RWPE2 (cell line): ENCODE data around the gene UVRAG.
"Not testable (repeated sequence)": the region's sequence is repeated elsewhere in the genome, so short reads cannot be mapped to it uniquely, and the experiment has no call there.

Source experiments
- ATAC-seq: fragments of 200-7000 bp; cut with Tn5 transposase; 3 replicates; pipeline ENCODE4 v1.9.1; 2021; ENCODE audit warnings: low read depth
- DNase-seq: peaks from one replicate; pipeline ENCODE4 v3.0.0-alpha.2; 2020; ENCODE audit warnings: low spot score
- H3K27ac ChIP-seq: fragments of 450-650 bp; 2 replicates; pipeline ENCODE4 v1.5.1; 2017; ENCODE audit warnings: mild to moderate bottlenecking; ENCODE audit not compliant: poor library complexity, severe bottlenecking
- H3K27me3 ChIP-seq: fragments of 250-450 bp; sonication (Bioruptor Pico); 2 replicates; pipeline ENCODE4 v1.5.1; 2021; ENCODE audit warnings: mild to moderate bottlenecking, moderate library complexity; ENCODE audit not compliant: insufficient read depth, poor library complexity, severe bottlenecking
- H3K36me3 ChIP-seq: fragments of 250-450 bp; sonication (Bioruptor Pico); 2 replicates; pipeline ENCODE4 v1.5.1; 2020; ENCODE audit warnings: low read depth, mild to moderate bottlenecking, moderate library complexity
- H3K4me1 ChIP-seq: fragments of 250-450 bp; sonication (Bioruptor Pico); 2 replicates; pipeline ENCODE4 v1.5.1; 2021; ENCODE audit warnings: mild to moderate bottlenecking, moderate library complexity; ENCODE audit not compliant: insufficient read depth, poor library complexity, severe bottlenecking
- H3K4me3 ChIP-seq: fragments of 250-450 bp; sonication (Bioruptor Pico); 2 replicates; pipeline ENCODE4 v1.5.1; 2021; ENCODE audit warnings: mild to moderate bottlenecking, moderate library complexity; ENCODE audit not compliant: severe bottlenecking
- H3K9me3 ChIP-seq: fragments of 250-450 bp; sonication (Bioruptor Pico); 2 replicates; pipeline ENCODE4 v1.5.1; 2021; ENCODE audit warnings: mild to moderate bottlenecking, moderate library complexity; ENCODE audit not compliant: severe bottlenecking
- TF ChIP-seq, protein P1 (sequence below): fragments of 450-650 bp; IDR thresholded peaks from one replicate; pipeline ENCODE4 v1.5.1; 2017; ENCODE audit warnings: mild to moderate bottlenecking, moderate library complexity; ENCODE audit not compliant: poor library complexity, severe bottlenecking

UVRAG gene

DNA sequence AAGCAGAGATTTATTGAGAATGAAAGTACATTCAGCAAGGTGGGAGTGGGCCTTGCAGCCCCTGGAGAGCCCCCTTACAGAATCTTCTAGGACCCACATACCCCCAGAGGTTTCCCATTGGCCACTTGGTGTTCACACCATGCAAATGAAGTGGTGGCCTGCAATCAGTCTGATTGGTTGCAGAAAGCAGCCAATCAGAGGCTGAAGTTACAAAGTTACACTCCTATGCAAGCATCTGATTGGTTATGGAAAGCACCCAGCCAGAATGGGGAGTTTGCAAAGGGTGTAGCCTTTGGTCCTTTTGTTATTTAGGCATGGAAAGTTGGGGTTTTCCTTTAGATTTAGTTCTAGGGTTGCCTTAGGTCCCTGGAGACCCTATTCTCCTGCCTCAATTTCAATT lies 34.9 kb downstream of the UVRAG start:
- Histone ChIP-seq H3K36me3 (peaks cover 9% of the 10 kb centered on the region; the same call in 1 of the 2 replicates), H3K27ac (no peak overlapping the region), H3K4me1 (peaks cover 8% of the 10 kb centered on the region), H3K4me3 (no peak overlapping the region), H3K27me3 (no peaks in the 10 kb centered on the region), H3K9me3 (peaks cover 2% of the 10 kb centered on the region)
- DNase-seq, result no peak
- ATAC-seq, result no peak
- TF ChIP-seq, protein P1, sequence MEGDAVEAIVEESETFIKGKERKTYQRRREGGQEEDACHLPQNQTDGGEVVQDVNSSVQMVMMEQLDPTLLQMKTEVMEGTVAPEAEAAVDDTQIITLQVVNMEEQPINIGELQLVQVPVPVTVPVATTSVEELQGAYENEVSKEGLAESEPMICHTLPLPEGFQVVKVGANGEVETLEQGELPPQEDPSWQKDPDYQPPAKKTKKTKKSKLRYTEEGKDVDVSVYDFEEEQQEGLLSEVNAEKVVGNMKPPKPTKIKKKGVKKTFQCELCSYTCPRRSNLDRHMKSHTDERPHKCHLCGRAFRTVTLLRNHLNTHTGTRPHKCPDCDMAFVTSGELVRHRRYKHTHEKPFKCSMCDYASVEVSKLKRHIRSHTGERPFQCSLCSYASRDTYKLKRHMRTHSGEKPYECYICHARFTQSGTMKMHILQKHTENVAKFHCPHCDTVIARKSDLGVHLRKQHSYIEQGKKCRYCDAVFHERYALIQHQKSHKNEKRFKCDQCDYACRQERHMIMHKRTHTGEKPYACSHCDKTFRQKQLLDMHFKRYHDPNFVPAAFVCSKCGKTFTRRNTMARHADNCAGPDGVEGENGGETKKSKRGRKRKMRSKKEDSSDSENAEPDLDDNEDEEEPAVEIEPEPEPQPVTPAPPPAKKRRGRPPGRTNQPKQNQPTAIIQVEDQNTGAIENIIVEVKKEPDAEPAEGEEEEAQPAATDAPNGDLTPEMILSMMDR, result no peak

DNA sequence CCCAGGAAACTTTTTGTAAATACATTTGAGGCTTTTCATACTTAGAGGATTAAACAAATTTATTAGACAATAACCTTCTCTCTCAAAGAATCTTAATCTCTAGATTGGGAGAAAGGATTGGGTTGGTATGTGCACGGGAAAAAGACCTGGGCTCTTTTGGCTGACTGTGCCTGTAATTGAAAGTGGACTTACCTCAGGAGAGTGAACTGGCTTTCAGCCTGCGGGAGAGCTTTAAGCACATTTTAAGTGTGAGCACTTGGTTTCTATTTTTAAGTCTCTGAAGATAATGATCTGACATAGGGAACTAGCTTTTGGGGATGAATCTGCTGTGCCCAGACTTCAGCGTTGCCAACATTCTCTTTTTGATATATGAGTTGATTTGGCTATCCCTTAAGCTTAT lies 35.8 kb downstream of the UVRAG start:
- no peaks in the 10 kb centered on the region for H3K9me3 ChIP-seq
- no peaks in the 10 kb centered on the region for H3K27me3 ChIP-seq
- ATAC-seq (no peak), DNase-seq (no peak)
- H3K4me1 ChIP-seq, result peaks cover 8% of the 10 kb centered on the region
- TF ChIP-seq, protein P1, result no peak
- no peak overlapping the region for H3K4me3 ChIP-seq
- peaks cover 9% of the 10 kb centered on the region; the same call in 1 of the 2 replicates for H3K36me3 ChIP-seq
- no peak overlapping the region for H3K27ac ChIP-seq

DNA sequence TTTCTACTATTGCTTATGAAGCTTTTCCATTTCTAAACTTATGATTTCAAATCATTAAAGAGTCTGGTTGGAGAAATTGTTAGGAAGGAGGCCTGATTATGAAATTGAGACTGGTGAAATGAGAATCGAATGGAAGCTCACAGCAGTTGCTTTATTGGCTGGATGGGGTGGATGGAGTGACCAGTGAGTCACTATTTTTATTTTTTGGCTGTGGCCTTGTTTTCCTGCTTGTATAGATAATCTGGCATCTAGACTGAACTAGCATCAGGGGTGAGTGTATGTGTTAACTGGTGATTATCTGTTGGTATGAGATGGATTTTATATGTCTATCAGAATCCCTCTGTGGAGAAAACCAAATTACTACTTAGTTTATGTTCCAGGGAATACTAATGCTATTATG lies 36.2 kb downstream of the UVRAG start:
- H3K36me3 ChIP-seq, result peaks cover 9% of the 10 kb centered on the region; the same call in 1 of the 2 replicates
- no peak overlapping the region for H3K27ac ChIP-seq
- H3K4me3 ChIP-seq, result no peak overlapping the region
- TF ChIP-seq, protein P1, result no peak
- no peaks in the 10 kb centered on the region for H3K9me3 ChIP-seq
- no peaks in the 10 kb centered on the region for H3K27me3 ChIP-seq
- no peak for ATAC-seq
- H3K4me1 ChIP-seq, result peaks cover 8% of the 10 kb centered on the region
- no peak for DNase-seq

DNA sequence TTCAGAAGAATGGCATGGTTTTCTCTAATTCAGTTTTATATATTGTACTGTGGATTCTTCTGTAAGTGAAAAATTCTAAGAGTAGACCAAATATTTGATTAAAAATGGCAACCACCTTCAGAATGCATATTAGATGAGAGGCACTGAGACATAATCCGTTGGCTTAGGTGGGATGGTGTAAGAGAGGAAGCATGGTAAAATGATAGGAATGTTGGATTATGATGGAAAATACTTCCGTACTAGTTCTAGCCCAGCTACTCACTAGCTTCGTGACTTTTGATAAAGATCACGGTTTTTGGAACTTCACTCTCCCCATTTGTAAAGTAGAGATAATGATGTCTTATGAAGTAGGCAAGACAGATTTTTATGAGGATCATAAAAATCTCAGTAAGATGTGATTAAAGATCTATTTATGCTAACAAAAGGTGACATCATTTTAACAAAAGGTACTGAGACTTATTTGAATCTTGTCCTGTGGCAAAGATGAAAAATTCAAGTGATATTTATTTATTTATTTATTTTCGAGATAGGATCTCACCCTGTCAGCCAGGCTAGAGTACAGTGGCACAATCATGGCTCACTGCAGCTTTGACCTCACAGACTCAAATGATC lies 37.5 kb downstream of the UVRAG start:
- H3K4me3 ChIP-seq, result no peak overlapping the region
- H3K4me1 ChIP-seq, result peaks cover 8% of the 10 kb centered on the region
- H3K9me3 ChIP-seq, result no peaks in the 10 kb centered on the region
- DNase-seq, result no peak
- H3K27me3 ChIP-seq, result no peaks in the 10 kb centered on the region
- TF ChIP-seq, protein P1, result no peak
- no peak for ATAC-seq
- peaks cover 9% of the 10 kb centered on the region; the same call in 1 of the 2 replicates for H3K36me3 ChIP-seq
- H3K27ac ChIP-seq, result no peak overlapping the region

DNA sequence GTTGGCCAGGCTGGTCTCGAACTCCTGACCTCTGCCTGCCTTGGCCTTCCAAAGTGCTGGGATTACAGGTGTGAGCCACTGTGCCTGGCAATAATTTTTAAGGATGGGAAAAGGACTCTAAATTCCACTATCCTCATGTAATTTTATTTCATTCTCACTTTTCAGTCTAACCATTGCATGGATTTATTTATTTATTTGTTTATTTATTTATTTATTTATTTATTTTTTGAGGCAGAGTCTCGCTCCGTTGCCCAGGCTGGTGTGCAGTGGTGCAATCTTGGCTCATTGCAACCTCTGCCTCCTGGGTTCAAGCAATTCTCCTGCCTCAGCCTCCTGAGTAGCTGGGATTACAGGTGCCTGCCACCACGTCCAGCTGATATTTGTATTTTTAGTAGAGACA lies 38.6 kb downstream of the UVRAG start:
- not testable (repeated sequence) for ATAC-seq, DNase-seq, H3K9me3 ChIP-seq, H3K36me3 ChIP-seq, H3K4me3 ChIP-seq, H3K27me3 ChIP-seq, H3K27ac ChIP-seq, H3K4me1 ChIP-seq
